ENCODE results near the gene DNAJB6.

DNAJB6 gene

GRCh38 chr7:157366722-157367121 is 29.9 kb downstream of the DNAJB6 start:
- DNase-seq (ENCODE audit: low read depth, low spot score) = no peak

GRCh38 chr7:157368955-157369354 is 32.2 kb downstream of the DNAJB6 start:
- DNase-seq (ENCODE audit: low read depth, low spot score) = no peak

GRCh38 chr7:157370742-157371141 is 33.9 kb downstream of the DNAJB6 start:
- DNase-seq (ENCODE audit: low read depth, low spot score) = no peak

- no peak for DNase-seq (ENCODE audit: low read depth, low spot score)
Measured at GRCh38 chr7:157371296-157371695, 34.5 kb downstream of the DNAJB6 start.

GRCh38 chr7:157372300-157373232 is 35.8 kb downstream of the DNAJB6 start:
- no peak for DNase-seq (ENCODE audit: low read depth, low spot score)

GRCh38 chr7:157373493-157373892 is 36.7 kb downstream of the DNAJB6 start:
- DNase-seq (ENCODE audit: low read depth, low spot score) = no peak

- DNase-seq (ENCODE audit: low read depth, low spot score) = no peak
Measured at GRCh38 chr7:157375410-157375809, 38.6 kb downstream of the DNAJB6 start.

- DNase-seq (ENCODE audit: low read depth, low spot score) = no peak
Measured at GRCh38 chr7:157377436-157378124, 40.8 kb downstream of the DNAJB6 start.

- DNase-seq (ENCODE audit: low read depth, low spot score) = no peak
Measured at GRCh38 chr7:157378390-157378789, 41.6 kb downstream of the DNAJB6 start.

- no peak for DNase-seq (ENCODE audit: low read depth, low spot score)
Measured at GRCh38 chr7:157379493-157379892, 42.7 kb downstream of the DNAJB6 start.

- no peak for DNase-seq (ENCODE audit: low read depth, low spot score)
Measured at GRCh38 chr7:157380416-157380815, 43.6 kb downstream of the DNAJB6 start.

- DNase-seq (ENCODE audit: low read depth, low spot score) = no peak
Measured at GRCh38 chr7:157383868-157384267, 47.1 kb downstream of the DNAJB6 start.

GRCh38 chr7:157384301-157384700 is 47.5 kb downstream of the DNAJB6 start:
- DNase-seq (ENCODE audit: low read depth, low spot score) = no peak

GRCh38 chr7:157386979-157387800 is 50.4 kb downstream of the DNAJB6 start:
- peak; percentile 70 for DNase-seq (ENCODE audit: low read depth, low spot score)

GRCh38 chr7:157388301-157388700 is 51.5 kb downstream of the DNAJB6 start:
- DNase-seq (ENCODE audit: low read depth, low spot score) = no peak

- peak; percentile 52 for DNase-seq (ENCODE audit: low read depth, low spot score)
Measured at GRCh38 chr7:157389951-157390730, 53.3 kb downstream of the DNAJB6 start.

GRCh38 chr7:157391036-157391710 is 54.4 kb downstream of the DNAJB6 start:
- DNase-seq (ENCODE audit: low read depth, low spot score) = no peak

GRCh38 chr7:157392256-157393037 is 55.6 kb downstream of the DNAJB6 start:
- no peak for DNase-seq (ENCODE audit: low read depth, low spot score)

- no peak for DNase-seq (ENCODE audit: low read depth, low spot score)
Measured at GRCh38 chr7:157394246-157395191, 57.7 kb downstream of the DNAJB6 start.
